GM12874 (cell line): ENCODE measurements around the gene CD38.

Source experiments
- CTCF ChIP-seq: IDR thresholded peaks from 2 replicates; pipeline ENCODE4 v1.5.1; 2011; ENCODE audit warnings: low read depth, mild to moderate bottlenecking, control low read depth, low read length, moderate library complexity; ENCODE audit not compliant: insufficient read depth

CD38 gene

DNA sequence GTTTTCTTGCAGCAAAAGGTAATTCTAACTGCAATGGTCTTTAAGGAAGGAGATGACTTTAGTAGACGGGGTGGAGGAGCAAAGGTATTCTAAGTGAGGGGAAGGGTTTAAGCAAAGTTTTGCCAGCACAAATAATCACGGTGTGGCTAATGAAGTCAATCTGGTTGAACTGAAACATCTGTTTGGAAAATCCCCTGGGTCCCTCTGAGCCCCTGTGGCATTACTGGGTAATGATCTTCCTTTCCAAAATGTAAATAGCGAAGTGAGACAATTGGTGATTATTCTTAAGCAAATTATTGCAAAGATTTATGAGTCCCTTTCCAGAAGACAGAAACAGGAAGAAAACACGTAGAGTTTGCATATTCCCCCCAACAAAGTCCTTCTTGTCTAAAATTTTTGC is 113.2 kb downstream of the CD38 start:
- TF ChIP-seq CTCF = no peak

DNA sequence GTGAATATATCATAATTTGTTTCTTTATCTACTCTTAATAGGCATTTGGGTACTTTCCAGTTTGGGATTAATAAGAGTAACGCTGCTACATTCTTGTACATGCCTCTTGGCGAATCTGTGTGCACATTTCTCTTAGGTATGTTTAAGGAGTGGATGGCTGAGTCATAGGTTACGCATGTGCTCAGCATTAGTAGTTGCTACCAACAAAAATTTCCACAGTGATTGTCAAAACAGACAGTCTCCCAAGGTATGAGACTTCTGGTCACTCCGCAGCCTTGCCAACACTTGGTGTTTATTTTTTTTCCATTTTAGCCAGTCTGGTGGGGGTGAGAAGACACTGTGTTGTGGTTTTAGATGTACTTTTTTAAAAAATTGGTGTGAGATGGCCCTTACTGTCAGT is 115.8 kb downstream of the CD38 start:
- TF ChIP-seq CTCF = no peak

GRCh38 chr4:15894393-15894792 is 116.3 kb downstream of the CD38 start:
- TF ChIP-seq CTCF = no peak

GRCh38 chr4:15894921-15895916 is 117.1 kb downstream of the CD38 start:
- TF ChIP-seq CTCF = no peak

GRCh38 chr4:15897577-15897976 is 119.4 kb downstream of the CD38 start:
- TF ChIP-seq CTCF = no peak

- no peak for TF ChIP-seq CTCF
These were observed 120.8 kb downstream of the CD38 start for GRCh38 chr4:15898902-15899301.

DNA sequence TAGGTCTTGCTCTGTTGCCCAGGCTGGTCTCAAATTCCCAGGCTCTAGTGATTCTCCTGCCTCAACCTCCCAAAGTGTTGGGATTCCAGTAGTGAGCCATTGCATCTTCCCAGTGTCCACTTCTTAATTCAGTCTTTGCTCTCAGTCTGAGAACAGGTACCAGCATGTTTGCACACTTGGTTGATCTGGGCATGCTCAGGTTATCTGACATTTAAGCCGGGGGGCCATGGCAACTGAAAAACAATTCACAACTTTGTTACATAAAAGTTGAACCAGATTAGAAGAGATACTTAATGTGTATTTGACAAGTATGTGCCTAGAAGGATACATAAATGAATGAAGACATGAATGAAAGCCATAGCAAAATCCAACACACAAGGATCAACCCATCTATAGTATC is 121.4 kb downstream of the CD38 start:
- TF ChIP-seq CTCF = no peak
